Esophagus muscularis mucosa (tissue), 4 donors: ENCODE measurements around the gene ANKRD17.

Source experiments
- CTCF ChIP-seq, 3 experiments: fragments of 200-600 bp in 2 of 3; fragments of 450-650 bp in 1 of 3; sonication (generic) in 2 of 3; IDR thresholded peaks; one replicate each; pipeline ENCODE4 v1.5.1; 2017 to 2019; ENCODE audit warnings: antibody characterized with exemption in 3 of 3, mild to moderate bottlenecking in 2 of 3, moderate library complexity in 1 of 3
- EP300 ChIP-seq: sonication (generic); formaldehyde crosslinking; IDR thresholded peaks from one replicate; pipeline ENCODE4 v1.6.1; 2017; ENCODE audit warnings: antibody characterized with exemption
- POLR2A ChIP-seq: fragments of 450-650 bp; IDR thresholded peaks from one replicate; pipeline ENCODE4 v1.6.1; 2017; ENCODE audit warnings: antibody characterized with exemption, moderate library complexity, mild to moderate bottlenecking, low read depth
- POLR2AphosphoS5 ChIP-seq, 2 donors: sonication (generic); formaldehyde crosslinking; IDR thresholded peaks; one replicate each; pipeline ENCODE4 v1.6.1; 2017; ENCODE audit warnings: antibody characterized with exemption in 2 of 2

GRCh38 chr4:73069338-73070073, 189.1 kb downstream of the ANKRD17 start, which contains the start of gene COX18:
- TF ChIP-seq CTCF (IDR thresholded peaks at IDR 0.05) (peak in 1 of 3 experiments; percentile 4), POLR2A (peak; percentile 78), POLR2AphosphoS5 (IDR thresholded peaks at IDR 0.05) (peak; percentile 96 to 99), EP300 (no peak)
